Measurements from ENCODE around the gene NSL1. TPM values are rescaled to one million over a fixed set of nuclear protein-coding genes. Genes with fewer than 3 reads are reported as not detected.
"Not testable (repeated sequence)": the region's sequence is repeated elsewhere in the genome, so short reads cannot be mapped to it uniquely, and the experiment has no call there.

The NSL1 gene
- total RNA-seq, 4 donors from 2014 or later = 10.8 to 22.3 (median 16.9) TPM

DNA sequence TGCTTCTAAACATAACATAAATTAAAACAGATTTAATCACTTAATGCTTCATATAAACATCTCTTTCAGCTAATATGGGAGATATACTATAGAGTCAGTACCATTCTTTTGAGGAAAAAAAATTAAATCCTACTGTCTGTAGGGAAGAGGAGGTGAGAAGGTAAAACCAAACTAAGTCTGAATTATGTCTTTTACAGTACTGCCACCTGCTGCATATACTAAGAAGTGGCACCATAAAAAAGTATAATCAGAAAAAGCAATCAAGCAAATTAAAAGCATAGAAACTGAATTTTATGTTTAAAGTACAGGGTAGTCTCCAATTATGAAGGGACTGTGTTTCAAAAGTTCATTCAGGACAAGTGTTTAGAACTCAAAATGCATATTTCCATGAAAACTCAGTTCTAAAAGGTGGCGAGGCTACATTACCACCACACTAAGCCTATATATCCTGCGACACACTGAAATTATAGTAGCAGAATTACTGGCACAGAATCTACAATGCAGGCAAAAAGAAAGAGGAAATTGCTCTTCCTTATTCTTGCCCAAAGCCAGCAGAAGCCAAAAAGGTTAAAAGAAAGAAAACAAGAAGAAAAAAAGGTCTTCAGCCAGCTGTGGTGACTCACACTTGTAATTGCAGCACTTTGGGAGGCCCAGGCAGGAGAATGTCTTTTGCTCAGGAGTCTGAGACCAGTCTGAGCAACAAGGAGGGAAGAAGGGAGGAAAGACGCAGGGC lies 9.0 kb downstream of the NSL1 start:
- no peaks in the 10 kb centered on the region for H3K9me3 ChIP-seq
- peaks cover 0 to 74% (median 0%) of the 10 kb centered on the region in 3 donors for H3K36me3 ChIP-seq
- no peak for TF ChIP-seq POLR2A (IDR thresholded peaks at IDR 0.05)
- TF ChIP-seq, protein P1, sequence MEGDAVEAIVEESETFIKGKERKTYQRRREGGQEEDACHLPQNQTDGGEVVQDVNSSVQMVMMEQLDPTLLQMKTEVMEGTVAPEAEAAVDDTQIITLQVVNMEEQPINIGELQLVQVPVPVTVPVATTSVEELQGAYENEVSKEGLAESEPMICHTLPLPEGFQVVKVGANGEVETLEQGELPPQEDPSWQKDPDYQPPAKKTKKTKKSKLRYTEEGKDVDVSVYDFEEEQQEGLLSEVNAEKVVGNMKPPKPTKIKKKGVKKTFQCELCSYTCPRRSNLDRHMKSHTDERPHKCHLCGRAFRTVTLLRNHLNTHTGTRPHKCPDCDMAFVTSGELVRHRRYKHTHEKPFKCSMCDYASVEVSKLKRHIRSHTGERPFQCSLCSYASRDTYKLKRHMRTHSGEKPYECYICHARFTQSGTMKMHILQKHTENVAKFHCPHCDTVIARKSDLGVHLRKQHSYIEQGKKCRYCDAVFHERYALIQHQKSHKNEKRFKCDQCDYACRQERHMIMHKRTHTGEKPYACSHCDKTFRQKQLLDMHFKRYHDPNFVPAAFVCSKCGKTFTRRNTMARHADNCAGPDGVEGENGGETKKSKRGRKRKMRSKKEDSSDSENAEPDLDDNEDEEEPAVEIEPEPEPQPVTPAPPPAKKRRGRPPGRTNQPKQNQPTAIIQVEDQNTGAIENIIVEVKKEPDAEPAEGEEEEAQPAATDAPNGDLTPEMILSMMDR (IDR thresholded peaks at IDR 0.05) = peak; percentile 46 to 76 (median 52)
- no peaks in the 10 kb centered on the region for H3K27me3 ChIP-seq
- 77 to 81% methylated on average over 3 of the region's 3 CpGs for WGBS, 2 donors
- no peak for DNase-seq
- intact Hi-C loops (cut with DNase I) = loop anchor here (10.0 kb wide), 1 partner anchor 298 kb away; no protein-coding TSS in a partner anchor
- H3K27ac ChIP-seq = no peak overlapping the region
- no peaks in the 10 kb centered on the region for H3K4me1 ChIP-seq
- H3K4me3 ChIP-seq = no peak overlapping the region

DNA sequence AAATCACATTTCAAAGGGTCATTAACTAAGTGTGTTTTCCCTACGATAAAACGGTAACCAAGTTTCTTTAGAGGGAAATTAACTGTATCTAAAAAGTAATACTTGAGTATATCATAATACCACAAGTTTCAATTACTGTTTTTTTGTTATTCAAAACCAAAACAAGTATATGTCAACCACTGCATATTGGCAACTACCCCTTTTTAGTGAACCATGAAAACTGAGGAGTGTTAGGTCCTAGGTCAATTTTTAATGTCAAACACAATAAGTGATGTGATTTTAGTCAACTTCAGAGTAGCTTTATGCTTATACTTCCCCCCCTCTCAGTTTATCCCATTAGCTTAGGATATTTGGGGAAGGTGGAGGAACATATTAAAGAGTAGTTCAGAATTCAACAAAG lies 10.4 kb downstream of the NSL1 start:
- H3K4me3 ChIP-seq = no peak overlapping the region
- no peak for DNase-seq
- H3K36me3 ChIP-seq = peaks cover 0 to 66% (median 0%) of the 10 kb centered on the region in 3 donors
- no peaks in the 10 kb centered on the region for H3K9me3 ChIP-seq
- TF ChIP-seq POLR2A (IDR thresholded peaks at IDR 0.05) = no peak
- TF ChIP-seq, protein P1 (IDR thresholded peaks at IDR 0.05) = no peak
- H3K4me1 ChIP-seq = no peaks in the 10 kb centered on the region
- intact Hi-C loops (cut with DNase I) = loop anchor here (10.0 kb wide), 1 partner anchor 296 kb away; no protein-coding TSS in a partner anchor
- 83 to 94% methylated on average over 2 of the region's 2 CpGs for WGBS, 2 donors
- no peaks in the 10 kb centered on the region for H3K27me3 ChIP-seq
- H3K27ac ChIP-seq = no peak overlapping the region

DNA sequence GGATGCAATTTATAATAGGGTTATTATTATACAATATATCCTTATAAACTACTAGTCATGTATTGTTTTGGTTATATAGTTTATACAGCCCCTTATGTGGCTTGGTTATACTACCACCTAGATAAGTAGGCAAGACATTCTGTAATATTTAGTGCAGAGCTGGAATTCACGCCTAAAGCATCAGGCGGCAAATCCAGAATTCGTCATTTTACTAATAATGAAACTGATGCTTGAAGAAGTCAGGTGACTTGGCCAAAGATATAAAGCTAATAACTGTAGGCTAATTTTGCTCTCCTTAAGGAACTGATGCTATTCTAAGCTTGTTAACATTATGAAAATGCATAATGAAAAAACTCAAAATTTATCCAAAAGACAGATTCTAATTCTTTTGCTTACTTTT lies 10.8 kb downstream of the NSL1 start:
- intact Hi-C loops (cut with DNase I) = loop anchor here (10.0 kb wide), 1 partner anchor 296 kb away; no protein-coding TSS in a partner anchor
- no peak for TF ChIP-seq POLR2A (IDR thresholded peaks at IDR 0.05)
- TF ChIP-seq, protein P1 (IDR thresholded peaks at IDR 0.05) = no peak
- Histone ChIP-seq H3K4me1 (no peaks in the 10 kb centered on the region), H3K9me3 (no peaks in the 10 kb centered on the region), H3K36me3 (peaks cover 0 to 62% (median 0%) of the 10 kb centered on the region in 3 donors), H3K4me3 (no peak overlapping the region), H3K27ac (no peak overlapping the region), H3K27me3 (no peaks in the 10 kb centered on the region)
- WGBS, 2 donors = 69 to 91% methylated on average over 3 of the region's 3 CpGs
- DNase-seq = no peak

DNA sequence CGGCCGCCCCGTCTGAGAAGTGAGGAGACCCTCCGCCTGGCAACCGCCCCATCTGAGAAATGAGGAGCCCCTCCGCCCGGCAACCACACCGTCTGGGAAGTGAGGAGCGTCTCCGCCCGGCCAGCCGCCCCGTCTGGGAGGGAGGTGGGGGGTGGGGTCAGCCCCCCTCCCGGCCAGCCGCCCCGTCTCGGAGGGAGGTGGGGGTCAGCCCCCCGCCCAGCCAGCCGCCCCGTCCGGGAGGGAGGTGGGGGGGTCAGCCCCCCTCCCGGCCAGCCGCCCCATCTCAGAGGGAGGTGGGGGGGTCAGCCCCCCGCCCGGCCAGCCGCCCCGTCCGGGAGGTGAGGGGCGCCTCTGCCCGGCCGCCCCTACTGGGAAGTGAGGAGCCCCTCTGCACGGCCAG lies 12.5 kb downstream of the NSL1 start:
- WGBS, 2 donors = no CpG with 5 or more reads among the region's 32 CpGs
- peaks cover 0 to 52% (median 0%) of the 10 kb centered on the region in 3 donors for H3K36me3 ChIP-seq
- H3K27me3 ChIP-seq; H3K27ac ChIP-seq; DNase-seq; H3K4me1 ChIP-seq; H3K9me3 ChIP-seq; intact Hi-C loops (cut with DNase I); H3K4me3 ChIP-seq: not testable (repeated sequence)

DNA sequence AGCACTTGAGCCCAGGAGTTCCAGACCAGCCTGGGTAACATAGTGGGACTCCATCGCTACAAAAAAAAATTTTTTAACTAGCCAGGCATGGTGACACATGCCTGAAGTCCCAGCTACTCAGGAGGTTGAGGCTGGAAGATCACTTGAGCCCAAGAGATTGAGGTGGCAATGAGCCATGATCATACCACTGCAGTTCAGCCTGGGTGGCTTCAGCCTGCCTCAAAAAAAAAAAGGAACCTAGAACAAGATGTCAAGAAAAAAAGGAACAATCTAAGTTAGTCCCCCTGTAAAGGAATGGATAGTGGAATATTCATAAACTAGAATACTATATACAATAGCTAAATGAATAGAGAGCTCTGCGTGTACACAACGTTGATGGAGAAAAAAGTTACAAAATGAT lies 14.4 kb downstream of the NSL1 start:
- DNase-seq = no peak
- 90 to 93% methylated on average over 3 of the region's 3 CpGs for WGBS, 2 donors
- no peaks in the 10 kb centered on the region for H3K4me1 ChIP-seq
- no peak overlapping the region for H3K27ac ChIP-seq
- no peaks in the 10 kb centered on the region for H3K9me3 ChIP-seq
- H3K36me3 ChIP-seq = peaks cover 0 to 36% (median 0%) of the 10 kb centered on the region in 3 donors
- intact Hi-C loops (cut with DNase I) = no loop called here
- H3K27me3 ChIP-seq = no peaks in the 10 kb centered on the region
- TF ChIP-seq POLR2A (IDR thresholded peaks at IDR 0.05) = no peak
- TF ChIP-seq, protein P1 (IDR thresholded peaks at IDR 0.05) = no peak
- no peak overlapping the region for H3K4me3 ChIP-seq
